GM19455 (cell line): Measurements from ENCODE around the gene XPNPEP3.
A peak's percentile ranks its signal among the peaks of the same experiment; 100 is the strongest.
"Not testable (repeated sequence)": the region's sequence is repeated elsewhere in the genome, so short reads cannot be mapped to it uniquely, and the experiment has no call there.

Experiments
- ATAC-seq: cut with Tn5 transposase; IDR thresholded peaks from one replicate; pipeline ENCODE4 v1.9.1; 2021; ENCODE audit not compliant: unreplicated experiment

XPNPEP3 gene

DNA sequence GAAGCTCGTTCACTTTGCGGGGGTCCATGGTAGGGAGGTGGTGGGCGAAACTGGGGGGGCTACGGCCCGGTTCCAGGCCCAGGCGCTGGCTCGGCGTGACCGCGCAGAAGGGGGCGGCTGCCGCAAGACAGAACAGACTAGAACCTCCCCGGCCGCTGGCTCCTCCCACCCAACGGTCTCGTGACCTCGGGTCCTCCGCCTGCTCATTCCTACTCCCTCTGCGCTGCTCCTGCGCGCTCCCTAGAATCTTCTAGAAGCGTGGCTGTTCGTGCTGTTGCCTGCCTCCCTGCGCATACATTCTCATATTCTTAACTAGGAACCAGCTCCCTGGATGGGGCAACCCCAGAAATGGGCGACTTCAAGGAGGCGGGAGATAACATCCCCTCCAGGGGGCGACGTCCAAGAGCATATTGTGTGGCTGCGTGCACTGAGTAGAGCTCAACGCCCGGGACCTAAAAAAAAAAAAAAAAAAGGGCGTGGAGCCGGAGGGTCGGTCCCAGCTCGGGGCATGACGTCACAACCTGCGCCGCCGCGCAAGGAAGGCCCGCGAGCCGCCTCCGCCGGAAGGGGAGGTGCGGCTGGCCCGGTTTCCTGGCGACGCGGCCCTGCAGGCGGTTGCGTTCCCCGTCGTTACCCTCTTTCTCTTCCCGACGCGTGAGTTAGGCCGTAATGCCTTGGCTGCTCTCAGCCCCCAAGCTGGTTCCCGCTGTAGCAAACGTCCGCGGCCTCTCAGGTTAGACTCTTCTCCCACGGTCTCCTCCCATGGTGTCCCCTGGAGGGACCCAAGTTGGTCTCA lies at the start of gene XPNPEP3, which contains the start of gene ST13:
Gene XPNPEP3 (plus strand): TSS at position 636 of the 796 bp plus-strand sequence. CDS start 34 bp downstream, at position 670.
Gene ST13 (minus strand): TSS at position 127 of the 796 bp plus-strand sequence. CDS start 99 bp downstream, at position 28.
- ATAC-seq: peak; percentile 90

DNA sequence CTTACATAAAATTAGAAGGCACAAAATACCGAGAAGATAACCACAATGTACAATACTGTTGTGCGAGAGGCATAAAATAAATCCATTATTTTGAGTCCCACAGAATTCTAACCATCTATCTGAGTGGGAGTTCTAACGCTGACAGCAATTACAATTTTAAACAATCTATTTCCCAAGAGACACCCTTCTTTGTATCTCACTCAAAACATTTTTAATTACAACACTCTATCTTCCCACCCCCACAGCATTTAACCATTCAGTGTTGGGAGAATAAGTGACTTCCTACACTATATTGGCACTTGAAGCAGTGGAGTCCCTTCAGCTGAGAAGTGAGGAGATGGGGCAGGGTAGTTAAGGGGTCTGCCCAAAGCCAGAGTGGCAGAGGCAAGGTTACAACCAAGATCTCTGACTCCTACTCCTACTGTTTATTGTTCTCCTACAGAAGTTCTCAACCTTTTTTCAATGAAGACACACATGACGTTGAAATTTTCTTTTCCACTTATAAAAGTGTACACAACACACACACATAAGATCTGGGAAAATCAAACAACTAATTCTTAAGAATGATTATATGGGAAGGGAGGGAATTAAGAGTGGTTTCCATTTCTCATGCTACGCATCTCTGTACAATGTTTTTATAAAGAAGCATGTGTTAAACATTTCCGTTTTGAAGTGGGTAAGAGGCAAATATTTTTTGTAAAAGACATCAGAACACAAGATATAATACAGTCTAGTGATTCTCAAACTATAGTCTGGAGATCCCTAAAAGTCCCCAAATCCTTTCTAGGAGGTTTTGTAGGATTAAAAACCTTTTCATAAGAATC lies 48.7 kb upstream of the XPNPEP3 start:
- no peak for ATAC-seq

DNA sequence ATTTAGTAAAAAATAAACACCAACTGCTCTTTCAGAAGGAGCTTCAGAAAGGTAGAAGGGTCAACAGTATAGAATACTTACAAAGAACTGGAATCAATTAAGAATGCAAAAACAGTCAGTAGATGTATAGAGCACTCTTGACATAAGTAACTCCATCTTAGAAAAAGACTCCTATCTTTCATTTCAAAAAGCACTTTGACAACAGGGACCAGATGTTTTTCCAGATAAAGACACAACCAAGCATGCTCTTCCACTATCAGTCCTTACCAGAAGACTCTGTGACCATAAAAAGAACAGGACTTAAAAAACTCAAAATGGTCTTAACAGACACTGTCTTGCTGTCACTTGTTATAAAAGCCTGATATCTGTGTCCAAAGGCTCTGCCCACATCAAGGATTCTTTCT lies 43.0 kb upstream of the XPNPEP3 start:
- no peak for ATAC-seq

DNA sequence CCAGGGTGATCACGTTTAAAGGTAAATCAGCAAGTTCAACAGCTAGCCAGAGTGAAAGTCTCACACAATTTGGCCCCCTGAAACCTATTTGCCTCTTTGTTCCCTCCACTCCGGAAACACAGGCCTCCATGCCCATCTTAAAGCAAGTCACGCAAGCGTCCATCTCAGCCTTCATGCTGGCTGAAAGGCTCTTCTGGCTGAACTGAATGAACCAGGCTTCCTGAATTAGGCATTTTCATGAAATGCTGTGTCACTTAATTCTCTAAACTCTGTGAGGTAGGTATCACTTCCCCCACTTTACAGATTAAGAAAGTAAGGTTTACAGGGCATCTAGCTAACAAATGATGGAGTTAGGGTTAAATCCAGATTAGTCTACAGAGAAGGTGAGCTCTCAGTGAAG lies 39.2 kb upstream of the XPNPEP3 start:
- ATAC-seq: no peak

DNA sequence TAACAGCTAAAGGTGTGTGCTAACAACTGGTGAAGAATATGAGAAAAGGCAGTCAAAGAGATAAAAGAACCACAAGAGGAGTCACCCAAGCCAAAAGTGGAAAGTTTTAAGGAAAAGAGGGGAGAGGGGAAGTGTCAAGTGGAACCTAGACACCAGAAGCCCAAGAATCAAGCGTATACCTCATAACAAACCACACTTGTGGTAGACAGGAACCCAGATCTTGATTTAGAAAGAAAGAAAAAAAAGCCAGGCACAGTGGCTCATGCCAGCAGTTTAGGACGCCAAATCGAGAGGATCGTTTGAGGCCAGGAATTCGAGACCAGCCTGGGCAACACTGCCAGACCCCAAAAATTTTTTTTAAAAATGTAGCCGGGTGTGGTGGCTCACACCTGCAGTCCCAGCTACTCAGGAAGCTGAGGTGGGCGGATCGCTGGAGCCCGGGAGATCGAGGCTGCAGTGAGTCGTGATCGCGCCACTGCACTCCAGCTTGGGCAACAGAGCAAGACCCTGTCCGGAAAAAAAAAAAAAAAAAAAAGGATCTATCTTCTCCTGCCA lies 38.7 kb upstream of the XPNPEP3 start:
- peak; percentile 24 for ATAC-seq

DNA sequence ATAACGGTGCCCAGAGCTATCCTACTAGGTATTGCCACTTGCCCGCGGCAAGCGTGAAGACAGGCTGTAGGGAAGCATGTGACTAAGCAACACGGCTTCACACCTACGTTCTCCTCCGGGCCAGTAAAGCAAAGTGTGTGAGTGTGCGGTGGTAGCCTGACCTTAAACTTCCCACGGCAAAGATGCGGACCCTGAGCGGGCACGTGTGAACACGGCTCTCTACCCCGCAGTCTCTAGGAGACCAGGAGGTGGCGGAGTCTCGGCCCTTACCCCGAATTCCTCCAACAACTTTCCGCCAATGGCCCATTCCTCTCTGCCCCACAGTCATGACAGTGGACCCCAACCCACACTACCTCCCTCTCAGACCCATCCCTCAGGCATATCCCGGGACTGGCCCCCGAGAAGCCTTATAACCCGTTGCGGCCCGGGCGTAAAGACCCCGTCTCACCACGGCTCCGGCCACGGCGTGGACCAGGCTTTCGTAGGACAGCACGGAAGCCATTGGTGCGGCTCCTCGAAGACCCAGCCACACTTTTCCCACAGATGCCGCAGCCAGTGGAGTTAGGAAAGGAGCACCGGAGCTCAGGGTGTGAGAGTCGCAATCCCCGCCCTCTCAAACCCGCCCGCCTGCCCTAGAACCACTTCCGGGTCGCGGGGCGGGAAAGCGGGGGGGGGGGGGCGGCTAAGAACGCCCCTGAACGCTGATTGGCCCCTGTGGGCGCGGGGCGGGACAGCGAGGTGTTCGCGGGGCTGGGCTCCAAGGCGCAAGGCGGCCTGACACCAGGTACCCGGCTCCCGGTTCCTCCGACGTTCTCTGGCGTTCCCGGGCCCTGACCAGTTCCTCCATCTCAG lies 38.0 kb upstream of the XPNPEP3 start, which contains the start of gene SLC25A17:
Gene SLC25A17 (minus strand): TSS at position 600 of the 852 bp plus-strand sequence. CDS start 98 bp downstream, at position 502.
- peak; percentile 73 for ATAC-seq

DNA sequence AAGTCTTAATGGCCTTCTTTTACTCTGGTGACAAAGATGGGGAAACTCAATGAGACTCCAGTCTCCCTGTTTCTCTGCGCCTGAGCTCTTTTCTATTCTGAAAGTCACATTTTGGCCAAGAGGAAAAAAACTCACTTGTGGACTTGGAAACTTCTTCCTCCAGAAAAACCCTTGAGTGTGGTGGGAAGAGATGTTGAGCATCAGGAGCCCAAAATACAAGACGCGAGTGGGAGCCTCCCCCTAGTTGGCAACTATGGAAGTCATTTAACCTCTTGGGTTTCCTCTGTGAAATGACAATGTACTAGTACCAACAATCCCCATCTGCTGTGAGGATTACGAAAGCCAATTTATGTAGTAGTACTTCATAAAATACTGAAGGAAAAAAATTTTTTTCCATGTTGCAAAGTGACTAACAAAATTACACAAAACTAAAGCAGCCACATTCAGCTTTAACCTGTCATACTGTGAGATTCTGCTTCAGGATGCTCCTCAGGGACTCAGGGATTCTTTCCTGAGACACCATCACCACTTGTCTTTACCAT lies 37.3 kb upstream of the XPNPEP3 start:
- ATAC-seq: no peak

DNA sequence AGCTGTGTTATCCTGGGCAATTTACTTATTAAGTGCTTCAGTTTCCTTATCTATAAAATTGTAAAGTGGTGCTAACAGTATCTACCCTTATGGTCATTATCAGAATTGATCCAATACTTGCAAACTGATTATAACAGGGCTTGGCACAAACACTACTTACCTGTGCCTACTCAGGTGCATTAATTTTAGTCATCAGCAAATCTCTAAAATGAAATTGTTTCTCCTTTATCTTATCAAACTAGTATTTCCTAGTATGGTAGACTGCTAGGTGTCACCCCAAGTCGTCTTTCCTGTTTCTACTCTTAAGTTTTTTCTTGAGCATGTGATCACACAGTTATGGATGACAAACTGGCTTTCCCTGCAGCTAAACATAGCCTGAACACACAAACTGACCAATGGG lies 33.5 kb upstream of the XPNPEP3 start:
- ATAC-seq: no peak

DNA sequence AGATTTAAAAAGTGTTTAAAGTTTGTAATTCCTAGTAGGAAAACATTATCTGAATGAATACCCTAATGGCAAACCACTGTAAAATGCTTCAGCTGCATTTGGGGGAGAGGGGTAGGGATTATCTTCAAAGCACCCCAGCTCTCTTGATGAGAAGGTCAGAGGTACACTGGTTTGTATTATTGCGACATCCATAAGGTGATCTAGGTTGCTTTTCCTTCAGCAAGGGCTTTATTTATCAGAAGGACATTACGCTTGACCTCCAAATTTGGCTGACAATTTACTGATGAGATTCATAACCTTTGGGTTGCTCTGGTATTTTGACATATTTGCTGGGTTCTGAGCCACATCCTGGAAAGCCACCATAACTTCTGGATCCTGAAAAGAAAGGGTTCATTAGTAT lies 30.7 kb upstream of the XPNPEP3 start:
- ATAC-seq: not testable (repeated sequence)

DNA sequence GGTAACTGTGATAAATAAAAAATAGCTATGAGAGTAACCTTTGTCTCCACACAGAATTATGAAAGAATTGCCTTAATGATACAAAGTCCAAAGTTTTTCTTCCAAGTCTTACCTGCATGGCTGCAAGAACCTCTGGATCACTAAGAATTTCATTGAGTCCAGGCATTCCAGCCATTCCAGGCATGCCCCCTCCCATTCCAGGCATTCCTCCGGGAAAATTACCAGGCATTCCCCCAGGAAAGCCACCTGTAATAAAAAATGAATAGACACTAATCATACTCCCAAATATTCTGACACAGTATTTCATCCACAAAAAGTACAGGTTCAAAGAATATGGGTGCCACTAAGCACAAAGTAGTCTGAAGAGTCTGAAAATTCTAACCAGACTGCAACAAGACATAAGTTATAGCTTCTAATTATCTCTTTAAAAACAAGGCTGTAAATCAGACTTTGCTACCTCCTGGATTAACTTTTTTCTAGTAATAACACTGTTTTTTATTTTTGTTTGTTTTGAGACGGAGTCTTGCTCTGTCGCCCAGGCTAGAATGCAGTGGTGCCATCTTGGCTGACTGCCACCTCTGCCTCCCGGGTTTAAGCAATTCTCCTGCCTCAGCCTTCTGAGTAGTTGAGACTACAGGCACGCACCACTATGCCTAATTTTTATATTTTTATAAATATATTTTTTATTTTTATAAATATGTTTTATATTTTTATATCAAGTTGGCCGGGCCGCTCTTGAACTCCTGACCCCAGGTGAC lies 29.8 kb upstream of the XPNPEP3 start:
- no peak for ATAC-seq

DNA sequence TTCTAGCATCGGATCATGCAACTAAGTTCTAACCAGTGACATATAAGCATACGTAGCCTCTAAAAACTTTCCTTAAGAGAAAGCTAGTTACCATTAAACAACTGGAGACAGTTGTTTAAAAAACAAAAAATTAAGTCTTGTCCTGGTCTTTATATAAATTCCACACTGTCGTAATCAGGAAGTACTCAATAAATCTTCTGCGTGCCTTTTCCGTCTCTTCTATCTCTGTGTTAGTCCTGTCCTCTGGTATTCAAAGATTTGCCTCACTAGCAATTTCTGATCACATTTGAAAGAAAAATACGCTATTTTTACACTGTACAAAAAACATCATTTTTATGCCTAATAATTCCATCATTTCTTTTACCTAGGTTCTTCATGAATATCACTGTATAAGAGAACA lies 27.8 kb upstream of the XPNPEP3 start:
- ATAC-seq: no peak

DNA sequence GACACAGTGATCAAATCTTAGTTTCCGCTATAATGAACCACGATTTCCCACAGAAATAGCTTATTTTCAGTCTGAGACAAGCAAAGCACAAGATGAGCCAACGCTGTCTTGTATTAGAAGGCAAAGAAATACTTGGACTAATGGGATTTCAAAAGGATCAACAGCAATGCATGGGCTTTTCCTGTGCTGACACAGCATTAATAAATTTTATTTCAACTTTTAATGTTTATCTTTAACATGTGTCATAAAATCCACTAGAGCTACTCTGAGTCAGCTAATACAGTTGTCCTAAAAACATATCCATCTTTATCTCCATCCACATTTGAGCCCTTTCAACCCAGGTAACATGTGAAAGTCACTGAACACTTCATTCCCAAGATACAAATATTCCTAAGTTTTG lies 22.3 kb upstream of the XPNPEP3 start:
- ATAC-seq: no peak

DNA sequence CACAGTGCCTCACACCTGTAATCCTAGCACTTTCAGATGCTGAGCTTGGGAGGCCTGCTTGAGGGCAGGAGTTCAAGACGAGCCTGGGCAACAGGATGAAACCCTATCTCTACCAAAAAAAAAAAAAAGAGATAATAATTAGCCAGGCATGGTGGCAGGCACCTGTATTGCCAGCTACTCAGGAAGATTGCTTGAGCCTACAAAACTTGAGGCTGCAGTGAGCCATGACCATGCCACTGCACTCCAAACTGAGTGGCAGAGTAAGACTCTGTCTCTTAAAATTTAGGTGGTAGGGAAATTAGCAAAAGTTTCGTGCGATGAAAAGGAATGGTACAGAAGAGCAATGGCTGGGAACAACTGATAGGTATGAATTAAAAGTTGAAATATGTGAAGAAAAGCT lies 18.5 kb upstream of the XPNPEP3 start:
- no peak for ATAC-seq

DNA sequence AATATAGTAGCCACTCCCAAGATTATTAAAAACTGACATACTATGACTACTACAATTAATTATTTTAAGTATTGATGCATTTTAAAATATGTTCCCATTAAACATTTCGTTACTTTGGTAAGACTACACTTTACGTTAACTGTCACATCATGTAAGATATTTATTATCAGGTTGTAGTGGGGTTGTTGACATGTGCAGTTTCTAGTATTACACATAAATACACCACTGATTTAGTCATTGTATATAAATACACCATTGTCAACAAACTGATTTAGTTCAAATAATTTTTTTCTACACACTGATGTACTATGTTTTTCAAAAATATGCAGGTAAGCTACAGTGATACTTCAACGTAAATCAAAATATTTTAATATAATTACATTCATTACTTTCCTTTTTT lies 12.0 kb upstream of the XPNPEP3 start:
- ATAC-seq: no peak

DNA sequence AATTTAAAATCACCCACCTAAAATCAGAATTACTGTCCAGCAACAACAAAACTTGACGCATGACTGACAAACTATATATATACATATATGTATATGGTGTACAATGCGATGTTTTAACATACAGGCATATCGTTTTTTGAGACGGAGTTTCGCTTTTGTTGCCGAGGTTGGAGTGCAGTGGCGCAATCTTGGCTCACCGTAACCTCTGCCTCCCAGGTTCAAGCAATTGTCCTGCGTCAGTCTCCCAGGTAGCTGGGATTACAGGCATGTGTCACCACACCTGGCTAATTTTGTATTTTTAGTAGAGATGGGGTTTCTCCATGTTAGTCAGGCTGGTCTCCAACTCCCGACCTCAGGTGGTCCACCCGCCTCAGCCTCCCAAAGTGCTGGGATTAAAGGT lies 11.1 kb upstream of the XPNPEP3 start:
- not testable (repeated sequence) for ATAC-seq

DNA sequence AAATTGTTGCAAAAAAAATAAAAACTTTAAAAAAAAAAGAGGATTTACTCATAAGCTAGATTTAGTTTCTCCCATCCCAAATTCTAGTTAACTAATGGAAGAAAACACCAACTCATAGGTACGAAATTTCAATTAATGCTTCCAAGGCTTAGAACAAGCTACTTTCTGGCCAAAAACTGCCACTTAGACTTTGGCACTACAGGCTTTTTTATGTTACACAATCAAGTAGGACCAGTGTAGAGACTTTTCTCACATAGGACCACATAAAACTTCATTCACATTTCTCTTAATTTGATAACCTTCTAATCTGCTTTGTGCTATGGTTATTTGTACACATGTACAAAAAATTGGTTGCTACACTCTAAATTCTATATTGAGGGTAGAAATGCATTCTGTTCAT lies 3.6 kb upstream of the XPNPEP3 start:
- no peak for ATAC-seq

DNA sequence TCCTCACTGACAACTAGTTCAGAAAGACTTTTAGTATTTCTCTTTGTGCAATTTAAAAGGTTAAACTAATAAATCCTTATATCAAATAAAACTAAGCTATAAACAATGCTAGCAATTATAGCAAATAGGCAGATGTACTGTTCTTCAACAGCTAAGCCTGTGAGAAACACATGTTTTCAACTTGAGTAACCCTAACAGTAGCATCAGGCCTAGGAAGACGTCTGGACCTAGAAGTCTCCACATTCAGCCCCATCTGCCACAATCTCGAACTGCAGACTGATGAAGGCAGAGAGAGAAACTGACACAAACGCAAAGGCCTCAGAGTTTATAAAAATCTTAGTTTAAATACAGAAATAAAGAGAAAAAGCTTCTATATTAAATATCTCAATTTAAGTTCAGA lies 3.0 kb upstream of the XPNPEP3 start:
- no peak for ATAC-seq

DNA sequence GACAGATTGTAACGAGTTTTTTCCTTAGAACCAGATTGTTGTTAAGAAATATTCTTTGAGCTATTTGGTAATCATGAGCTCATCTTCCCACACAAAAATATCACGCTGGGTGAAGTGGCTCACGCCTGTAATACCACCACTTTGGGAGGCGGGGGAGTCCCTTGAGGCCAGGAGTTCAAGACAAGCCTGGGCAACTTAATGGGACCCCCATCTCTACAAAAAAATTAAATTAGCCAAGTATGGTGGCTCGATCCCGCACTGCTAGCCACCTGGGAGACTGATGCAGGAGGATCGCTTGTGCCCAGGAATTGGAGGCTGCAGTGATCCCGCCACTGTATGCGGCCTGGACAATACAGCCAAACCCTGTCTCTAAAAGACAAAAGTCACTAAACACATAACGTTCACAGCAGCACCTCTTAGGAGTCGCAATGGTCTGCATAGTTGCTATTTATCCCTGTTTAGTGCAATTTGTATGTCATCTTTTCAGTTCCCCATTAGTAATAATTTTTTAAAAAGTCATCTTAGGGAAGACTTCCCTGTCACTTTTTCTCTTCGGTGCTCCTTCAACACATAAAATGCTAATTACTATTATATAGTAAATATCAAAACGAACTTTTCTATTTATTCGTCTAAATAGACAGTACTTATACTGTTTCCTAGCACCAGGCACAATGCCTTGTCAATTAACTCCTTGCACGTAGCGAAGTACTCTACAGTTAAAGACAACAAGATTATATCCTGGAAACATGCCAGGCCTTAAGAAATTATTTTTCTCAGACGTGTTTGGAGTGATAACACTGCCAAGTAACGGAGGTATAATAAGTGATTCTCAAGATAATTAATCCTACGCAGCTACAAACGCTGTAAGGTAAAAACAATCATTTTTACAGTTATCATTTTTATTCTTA lies 1.6 kb upstream of the XPNPEP3 start:
- ATAC-seq: no peak
